GM23248 (cell line): ENCODE results near the gene SRGN. TPM values are rescaled to one million over a fixed set of nuclear protein-coding genes. Genes with fewer than 3 reads are reported as not detected.
A peak's percentile ranks its signal among the peaks of the same experiment; 100 is the strongest.

Source experiments
- DNase-seq: peaks from one replicate; pipeline ENCODE4 v3.0.0-alpha.2; 2015
- H2AFZ ChIP-seq: fragments of 200-600 bp; sonication (generic); 2 replicates; pipeline ENCODE4 v1.6.1; 2016; ENCODE audit warnings: antibody characterized with exemption
- H3F3A ChIP-seq: fragments of 200-600 bp; sonication (generic); 2 replicates; pipeline ENCODE4 v1.6.1; 2016; ENCODE audit warnings: mild to moderate bottlenecking, antibody characterized with exemption, mixed run types; ENCODE audit not compliant: insufficient read depth
- H3K27ac ChIP-seq: fragments of 200-600 bp; sonication (generic); 2 replicates; pipeline ENCODE4 v1.5.1; 2016; ENCODE audit warnings: mild to moderate bottlenecking
- H3K27me3 ChIP-seq: fragments of 200-600 bp; sonication (generic); replicated peaks from 2 replicates; pipeline ENCODE4 v1.6.1; 2016; ENCODE audit warnings: mild to moderate bottlenecking; ENCODE audit not compliant: insufficient read depth
- H3K36me3 ChIP-seq: fragments of 200-600 bp; sonication (generic); 2 replicates; pipeline ENCODE4 v1.6.1; 2016; ENCODE audit warnings: low read depth, mild to moderate bottlenecking
- H3K4me1 ChIP-seq: fragments of 200-600 bp; sonication (generic); 2 replicates; pipeline ENCODE4 v1.6.1; 2016; ENCODE audit warnings: mild to moderate bottlenecking; ENCODE audit not compliant: insufficient read depth
- H3K4me2 ChIP-seq: fragments of 200-600 bp; sonication (generic); one replicate; pipeline ENCODE4 v1.6.1; 2016; ENCODE audit warnings: mild to moderate bottlenecking; ENCODE audit not compliant: unreplicated experiment
- H3K4me3 ChIP-seq: fragments of 200-600 bp; sonication (generic); 2 replicates; pipeline ENCODE4 v1.5.1; 2016; ENCODE audit warnings: mild to moderate bottlenecking
- H3K79me2 ChIP-seq: fragments of 200-600 bp; sonication (generic); 2 replicates; pipeline ENCODE4 v1.6.1; 2016; ENCODE audit warnings: mild to moderate bottlenecking; ENCODE audit not compliant: insufficient read depth
- H3K9ac ChIP-seq: fragments of 200-600 bp; sonication (generic); 2 replicates; pipeline ENCODE4 v1.6.1; 2016; ENCODE audit warnings: mild to moderate bottlenecking
- H3K9me2 ChIP-seq: fragments of 200-600 bp; sonication (generic); 2 replicates; pipeline ENCODE4 v1.6.1; 2016; ENCODE audit warnings: mixed run types, mild to moderate bottlenecking, moderate library complexity; ENCODE audit not compliant: insufficient read depth
- H3K9me3 ChIP-seq: fragments of 200-600 bp; sonication (generic); one replicate; pipeline ENCODE4 v1.6.1; 2017; ENCODE audit warnings: low read depth
- H4K20me1 ChIP-seq: fragments of 200-600 bp; sonication (generic); 2 replicates; pipeline ENCODE4 v1.6.0; 2016; ENCODE audit not compliant: insufficient read depth
- EZH2 ChIP-seq: fragments of 200-600 bp; sonication (generic); IDR thresholded peaks from 2 replicates; pipeline ENCODE4 v1.6.1; 2018; ENCODE audit warnings: antibody characterized with exemption, mild to moderate bottlenecking; ENCODE audit not compliant: insufficient read depth, poor library complexity, severe bottlenecking
- EZH2phosphoT487 ChIP-seq: fragments of 200-600 bp; sonication (generic); IDR thresholded peaks from 2 replicates; pipeline ENCODE4 v1.6.1; 2018; ENCODE audit warnings: antibody characterized with exemption, moderate library complexity, mild to moderate bottlenecking, low read depth; ENCODE audit not compliant: insufficient read depth
- WGBS, 2 experiments: methylation state at CpG; one replicate each; pipeline ENCODE4 v1.1.6; 2015 to 2017; ENCODE audit warnings: low lambda C conversion rate in 2 of 2, low coverage in 1 of 2; ENCODE audit errors: missing lambda C conversion rate in 2 of 2; 5-methylcytosine and 5-hydroxymethylcytosine counted together
- in situ Hi-C: fragments of 300-500 bp; cut with MboI; formaldehyde crosslinking; loops from 2 replicates; pipeline ENCODE4 v1.15.0; 2020
- polyA plus RNA-seq: library from polyadenylated mRNA; unstranded; fragments of >200 nt; fragmentation: Nextera tagmentation; extraction: Ambion mirVana; gene quantifications from 2 replicates; pipeline ENCODE4 v1.2.1, GENCODE V29; 2016
- total RNA-seq: library from RNA; depleted of rRNA; stranded (reverse); fragments of >200 nt; shearing (Covaris generic); gene quantifications from 2 replicates; pipeline ENCODE4 v1.2.3, GENCODE V29; 2014

Gene SRGN
- total and polyA plus RNA-seq, 2 experiments from 2014 or later: 89.9 to 136 TPM

- H3K27ac ChIP-seq: no peak overlapping the region
- H3K27me3 ChIP-seq: no peaks in the 10 kb centered on the region
- H3K9me3 ChIP-seq: no peaks in the 10 kb centered on the region
- H2AFZ ChIP-seq: peak overlapping the region; percentile 46
- 57 to 58% methylated on average over 6 of the region's 6 CpGs for WGBS, 2 experiments
- H3K4me2 ChIP-seq: no peak overlapping the region
- no peak overlapping the region for H3K9ac ChIP-seq
- no peaks in the 10 kb centered on the region for H3F3A ChIP-seq
- no peak overlapping the region for H3K4me3 ChIP-seq
- DNase-seq: peak; percentile 69
- H3K36me3 ChIP-seq: no peaks in the 10 kb centered on the region
- H3K9me2 ChIP-seq: no peaks in the 10 kb centered on the region
- H3K79me2 ChIP-seq: no peaks in the 10 kb centered on the region
- 0 out of 2 replicates have a peak, but pooled peaks cover 4% of the 10 kb centered on the region for H3K4me1 ChIP-seq
- in situ Hi-C loops: no loop called here
- TF ChIP-seq EZH2 (no peak), EZH2phosphoT487 (no peak)
- H4K20me1 ChIP-seq: no peaks in the 10 kb centered on the region
Measured at GRCh38 chr10:69101451-69102095, 13.7 kb downstream of the SRGN start.

- no peaks in the 10 kb centered on the region for H3F3A ChIP-seq
- peak overlapping the region; percentile 46; the same call in 1 of the 2 replicates for H2AFZ ChIP-seq
- H3K27me3 ChIP-seq: no peaks in the 10 kb centered on the region
- no peak for DNase-seq
- H3K4me3 ChIP-seq: no peak overlapping the region
- no peak overlapping the region for H3K27ac ChIP-seq
- no peak for TF ChIP-seq EZH2
- TF ChIP-seq EZH2phosphoT487: no peak
- H3K36me3 ChIP-seq: no peaks in the 10 kb centered on the region
- H3K9me3 ChIP-seq: no peaks in the 10 kb centered on the region
- no peaks in the 10 kb centered on the region for H4K20me1 ChIP-seq
- 0 out of 2 replicates have a peak, but pooled peaks cover 4% of the 10 kb centered on the region for H3K4me1 ChIP-seq
- H3K9me2 ChIP-seq: no peaks in the 10 kb centered on the region
- H3K9ac ChIP-seq: no peak overlapping the region
- 55 to 60% methylated on average over 3 of the region's 3 CpGs for WGBS, 2 experiments
- H3K79me2 ChIP-seq: no peaks in the 10 kb centered on the region
- no peak overlapping the region for H3K4me2 ChIP-seq
- in situ Hi-C loops: no loop called here
Measured at GRCh38 chr10:69102440-69102839, 14.5 kb downstream of the SRGN start.

GRCh38 chr10:69103784-69104183 is 15.9 kb downstream of the SRGN start:
- Histone ChIP-seq H3K9me2 (no peaks in the 10 kb centered on the region), H3K9me3 (no peaks in the 10 kb centered on the region), H3K4me2 (no peak overlapping the region), H2AFZ (no peak overlapping the region), H3F3A (no peaks in the 10 kb centered on the region), H4K20me1 (no peaks in the 10 kb centered on the region), H3K27me3 (no peaks in the 10 kb centered on the region), H3K4me1 (0 out of 2 replicates have a peak, but pooled peaks cover 4% of the 10 kb centered on the region), H3K4me3 (no peak overlapping the region), H3K36me3 (no peaks in the 10 kb centered on the region), H3K27ac (no peak overlapping the region), H3K79me2 (no peaks in the 10 kb centered on the region), H3K9ac (no peak overlapping the region)
- WGBS, 2 experiments: 88 to 91% methylated on average over 7 of the region's 7 CpGs
- DNase-seq: no peak
- no peak for TF ChIP-seq EZH2
- no peak for TF ChIP-seq EZH2phosphoT487
- in situ Hi-C loops: no loop called here

- no peaks in the 10 kb centered on the region for H3K27me3 ChIP-seq
- H3K4me3 ChIP-seq: no peak overlapping the region
- H3K9me2 ChIP-seq: no peaks in the 10 kb centered on the region
- no peak overlapping the region for H3K9ac ChIP-seq
- no peaks in the 10 kb centered on the region for H3K79me2 ChIP-seq
- H3K4me1 ChIP-seq: 0 out of 2 replicates have a peak, but pooled peaks cover 4% of the 10 kb centered on the region
- H3K9me3 ChIP-seq: no peaks in the 10 kb centered on the region
- H3K27ac ChIP-seq: no peak overlapping the region
- in situ Hi-C loops: no loop called here
- WGBS, 2 experiments: 89 to 92% methylated on average over 1 of the region's 1 CpG
- no peak overlapping the region for H3K4me2 ChIP-seq
- H3K36me3 ChIP-seq: no peaks in the 10 kb centered on the region
- H2AFZ ChIP-seq: no peak overlapping the region
- TF ChIP-seq EZH2 (no peak), EZH2phosphoT487 (no peak)
- no peaks in the 10 kb centered on the region for H3F3A ChIP-seq
- no peaks in the 10 kb centered on the region for H4K20me1 ChIP-seq
- no peak for DNase-seq
Measured at GRCh38 chr10:69104994-69105790, 17.3 kb downstream of the SRGN start.
